ENCODE results near the gene PPP1R14D.

Gene PPP1R14D

DNA sequence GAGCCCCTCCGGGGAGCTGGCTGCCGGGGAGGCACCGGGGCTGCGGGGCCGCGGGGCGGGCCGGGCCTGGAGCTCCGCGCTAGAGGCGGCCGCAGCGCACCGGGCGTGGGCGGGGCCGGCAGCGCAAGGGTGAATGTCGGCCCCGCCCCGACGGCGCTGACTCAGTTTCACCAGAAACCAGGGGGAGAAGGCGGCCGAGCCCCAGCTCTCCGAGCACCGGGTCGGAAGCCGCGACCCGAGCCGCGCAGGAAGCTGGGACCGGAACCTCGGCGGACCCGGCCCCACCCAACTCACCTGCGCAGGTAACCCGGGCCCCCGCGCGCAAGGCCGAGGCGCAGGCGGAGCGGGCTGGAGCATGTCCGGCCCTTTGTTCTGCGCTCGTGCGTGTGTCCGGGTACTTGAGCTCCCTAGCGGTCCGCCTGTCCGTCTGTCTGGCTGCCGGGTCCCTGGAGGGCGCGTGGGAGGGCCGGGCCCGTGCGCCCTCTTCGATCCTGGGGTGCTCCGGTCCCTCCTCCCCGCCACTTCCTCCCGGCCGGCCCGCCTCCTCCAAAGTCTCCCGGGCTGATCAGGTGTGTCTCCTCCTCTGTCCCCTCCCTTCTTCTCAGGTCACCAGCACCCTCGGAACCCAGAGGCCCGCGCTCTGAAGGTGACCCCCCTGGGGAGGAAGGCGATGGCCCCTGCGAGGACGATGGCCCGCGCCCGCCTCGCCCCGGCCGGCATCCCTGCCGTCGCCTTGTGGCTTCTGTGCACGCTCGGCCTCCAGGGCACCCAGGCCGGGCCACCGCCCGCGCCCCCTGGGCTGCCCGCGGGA, 15.6 kb upstream of the PPP1R14D start, which contains the start of gene SPINT1:
TSS of gene SPINT1 (plus strand) at position 164 of the 811 bp plus-strand sequence. CDS start at position 671, 507 bp downstream.
- peak; percentile 80 for DNase-seq (ENCODE audit: low spot score)
- H3K36me3 Mint-ChIP-seq (ENCODE audit: low read depth): peaks cover 2% of the 10 kb centered on the region
- H3K27me3 Mint-ChIP-seq (ENCODE audit: low read depth): peaks cover 19% of the 10 kb centered on the region
- H3K4me3 Mint-ChIP-seq: peak within 1 kb of the TSS; percentile 90
- H3K9me3 Mint-ChIP-seq: no peaks in the 10 kb centered on the region
- H3K27ac Mint-ChIP-seq: peak within 1 kb of the TSS; percentile 64
- peaks cover 26% of the 10 kb centered on the region for H3K4me1 Mint-ChIP-seq (ENCODE audit: low read depth)

DNA sequence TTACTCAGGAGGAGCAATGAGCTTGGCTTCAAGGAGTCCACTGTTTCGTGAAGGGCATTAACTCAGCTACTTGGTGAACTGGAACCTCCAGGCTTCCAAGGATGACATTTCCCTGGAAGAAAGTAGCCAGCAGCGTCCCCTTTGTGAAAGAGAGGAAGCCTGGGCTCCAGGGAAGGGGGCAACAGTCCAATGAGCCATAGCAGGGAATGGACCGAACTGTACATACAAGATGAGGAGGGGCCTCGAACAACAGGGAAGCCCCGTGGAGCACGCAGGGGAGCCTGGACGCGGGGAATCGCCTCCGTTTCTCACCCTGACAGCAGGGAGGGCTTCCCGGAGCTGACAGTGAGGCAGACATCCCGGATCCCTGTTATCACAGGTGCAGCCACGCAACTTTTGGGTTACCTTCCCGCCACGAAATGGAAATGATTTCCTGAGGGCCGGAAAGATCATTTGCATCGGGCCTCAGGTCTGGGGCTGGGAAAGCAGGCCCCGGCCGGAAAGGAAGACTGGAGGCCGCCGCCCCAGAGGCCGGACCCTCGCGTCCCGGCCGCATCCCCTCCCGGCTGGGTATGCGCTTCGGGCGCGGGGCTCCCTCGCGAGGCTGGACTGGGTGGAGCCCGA, 14.9 kb upstream of the PPP1R14D start:
- Mint-ChIP-seq H3K4me3 (peak overlapping the region; percentile 76), H3K9me3 (no peaks in the 10 kb centered on the region), H3K27me3 (ENCODE audit: low read depth) (peaks cover 19% of the 10 kb centered on the region), H3K36me3 (ENCODE audit: low read depth) (peaks cover 2% of the 10 kb centered on the region), H3K27ac (no peak overlapping the region), H3K4me1 (ENCODE audit: low read depth) (peaks cover 26% of the 10 kb centered on the region)
- no peak for DNase-seq (ENCODE audit: low spot score)

DNA sequence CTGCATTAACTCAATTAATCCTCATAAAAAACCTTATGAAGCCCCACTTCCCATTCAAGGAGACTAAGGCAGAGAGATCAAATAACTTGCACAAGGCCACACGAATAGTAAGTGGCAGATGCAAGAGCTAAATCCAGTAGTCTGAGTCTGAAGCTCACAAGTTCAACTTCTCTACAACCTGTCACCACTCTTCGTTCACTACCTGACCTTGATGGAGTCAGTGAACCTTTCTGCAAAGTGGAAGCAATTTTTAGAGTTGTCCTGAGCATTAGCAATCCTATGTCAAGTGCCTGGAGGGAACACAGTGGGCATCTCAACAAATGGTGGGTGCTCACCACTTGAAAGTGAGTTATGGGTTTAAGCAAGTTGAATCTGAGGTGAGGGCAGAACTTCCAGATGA, 13.2 kb upstream of the PPP1R14D start:
- Mint-ChIP-seq H3K27ac (no peak overlapping the region), H3K9me3 (no peaks in the 10 kb centered on the region), H3K4me1 (ENCODE audit: low read depth) (peaks cover 15% of the 10 kb centered on the region), H3K4me3 (no peak overlapping the region), H3K36me3 (ENCODE audit: low read depth) (peaks cover 2% of the 10 kb centered on the region), H3K27me3 (ENCODE audit: low read depth) (peaks cover 19% of the 10 kb centered on the region)
- DNase-seq (ENCODE audit: low spot score): no peak

DNA sequence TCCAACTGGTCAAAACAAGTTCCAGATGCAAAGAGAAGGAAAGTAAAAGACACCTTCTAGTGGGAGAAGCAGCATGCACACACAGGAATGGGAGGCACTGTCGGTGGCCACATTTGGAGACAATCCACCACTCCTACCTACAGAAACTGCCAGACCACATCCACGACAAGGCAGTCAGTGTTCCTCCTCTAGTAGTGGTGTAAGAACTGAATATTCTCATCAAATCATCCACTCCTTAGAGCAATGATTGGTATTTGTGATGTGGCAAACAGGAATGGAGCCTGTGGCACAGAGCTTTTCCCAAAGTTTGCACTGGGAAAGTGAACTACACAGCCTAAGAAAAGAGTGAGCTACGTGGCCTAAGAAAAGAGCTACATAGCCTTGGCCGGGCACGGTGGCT, 10.2 kb upstream of the PPP1R14D start:
- Mint-ChIP-seq H3K9me3 (no peaks in the 10 kb centered on the region), H3K27ac (no peak overlapping the region), H3K27me3 (ENCODE audit: low read depth) (peaks cover 16% of the 10 kb centered on the region), H3K36me3 (ENCODE audit: low read depth) (no peaks in the 10 kb centered on the region), H3K4me1 (ENCODE audit: low read depth) (peaks cover 2% of the 10 kb centered on the region), H3K4me3 (no peak overlapping the region)
- no peak for DNase-seq (ENCODE audit: low spot score)

DNA sequence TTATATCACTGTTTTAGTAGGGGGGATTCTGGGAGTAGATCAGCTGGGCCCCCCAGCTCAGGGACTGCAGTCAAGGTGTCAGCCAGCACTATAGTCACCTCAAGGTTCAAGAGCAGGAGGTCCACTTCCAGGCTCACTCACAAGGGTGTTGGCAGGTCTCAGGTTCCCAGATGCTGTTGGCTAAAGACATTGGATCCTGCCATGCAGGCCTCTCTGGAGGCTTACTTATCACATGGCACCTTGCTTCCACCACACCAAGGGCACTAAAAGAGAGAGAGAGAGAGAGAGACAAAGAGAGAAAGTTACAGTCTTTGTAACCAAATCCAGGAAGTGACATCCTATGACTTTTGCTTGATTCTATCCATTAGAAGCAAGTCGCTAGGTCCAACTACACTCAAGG, 7.5 kb upstream of the PPP1R14D start:
- Mint-ChIP-seq H3K27ac (no peak overlapping the region), H3K4me1 (ENCODE audit: low read depth) (no peaks in the 10 kb centered on the region), H3K4me3 (no peak overlapping the region), H3K27me3 (ENCODE audit: low read depth) (peaks cover 2% of the 10 kb centered on the region), H3K36me3 (ENCODE audit: low read depth) (no peaks in the 10 kb centered on the region), H3K9me3 (no peaks in the 10 kb centered on the region)
- DNase-seq (ENCODE audit: low spot score): no peak

DNA sequence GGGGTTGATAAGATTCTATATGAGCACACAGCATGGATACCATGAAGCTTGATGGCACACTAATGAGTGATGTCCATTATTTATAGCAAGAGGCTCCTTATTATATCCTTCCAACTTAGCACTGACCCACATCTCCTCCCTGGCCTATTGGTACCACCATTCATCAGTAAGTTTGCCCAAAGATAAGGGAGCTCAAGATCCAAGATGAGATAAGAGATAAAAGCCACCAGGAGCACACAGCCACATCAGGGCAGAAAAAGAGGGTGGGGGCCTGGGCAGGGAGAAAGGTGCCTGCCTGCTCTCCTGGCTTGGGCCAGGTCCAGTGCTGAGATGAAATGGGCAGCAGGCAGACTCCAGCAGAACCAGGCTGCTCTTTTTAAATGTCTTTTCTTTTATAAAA, 4.4 kb upstream of the PPP1R14D start:
- H3K27ac Mint-ChIP-seq: no peak overlapping the region
- no peak for DNase-seq (ENCODE audit: low spot score)
- no peak overlapping the region for H3K4me3 Mint-ChIP-seq
- no peaks in the 10 kb centered on the region for H3K4me1 Mint-ChIP-seq (ENCODE audit: low read depth)
- no peaks in the 10 kb centered on the region for H3K9me3 Mint-ChIP-seq
- H3K36me3 Mint-ChIP-seq (ENCODE audit: low read depth): no peaks in the 10 kb centered on the region
- no peaks in the 10 kb centered on the region for H3K27me3 Mint-ChIP-seq (ENCODE audit: low read depth)

DNA sequence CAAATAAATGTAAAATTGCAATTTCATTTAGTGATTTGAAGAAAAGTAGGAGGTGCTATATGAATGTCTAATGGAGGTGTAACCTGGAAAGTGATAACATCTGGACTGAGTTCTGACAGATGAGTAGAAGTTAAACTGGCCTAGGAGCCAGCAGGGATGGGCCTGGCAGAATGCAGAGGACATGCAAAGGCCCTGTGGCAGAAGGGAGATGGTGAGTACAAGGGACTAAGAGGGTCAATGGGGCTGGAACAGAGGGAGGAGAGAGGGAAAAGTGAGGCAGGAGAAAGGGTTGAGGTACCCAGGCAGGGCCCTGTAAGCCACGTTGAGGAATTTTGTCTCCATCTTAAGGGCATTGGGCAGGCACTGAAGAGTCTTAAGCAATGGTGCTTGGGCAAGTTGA, 3.4 kb upstream of the PPP1R14D start:
- no peaks in the 10 kb centered on the region for H3K36me3 Mint-ChIP-seq (ENCODE audit: low read depth)
- DNase-seq (ENCODE audit: low spot score): no peak
- H3K9me3 Mint-ChIP-seq: no peaks in the 10 kb centered on the region
- no peak overlapping the region for H3K4me3 Mint-ChIP-seq
- no peaks in the 10 kb centered on the region for H3K27me3 Mint-ChIP-seq (ENCODE audit: low read depth)
- no peaks in the 10 kb centered on the region for H3K4me1 Mint-ChIP-seq (ENCODE audit: low read depth)
- no peak overlapping the region for H3K27ac Mint-ChIP-seq

DNA sequence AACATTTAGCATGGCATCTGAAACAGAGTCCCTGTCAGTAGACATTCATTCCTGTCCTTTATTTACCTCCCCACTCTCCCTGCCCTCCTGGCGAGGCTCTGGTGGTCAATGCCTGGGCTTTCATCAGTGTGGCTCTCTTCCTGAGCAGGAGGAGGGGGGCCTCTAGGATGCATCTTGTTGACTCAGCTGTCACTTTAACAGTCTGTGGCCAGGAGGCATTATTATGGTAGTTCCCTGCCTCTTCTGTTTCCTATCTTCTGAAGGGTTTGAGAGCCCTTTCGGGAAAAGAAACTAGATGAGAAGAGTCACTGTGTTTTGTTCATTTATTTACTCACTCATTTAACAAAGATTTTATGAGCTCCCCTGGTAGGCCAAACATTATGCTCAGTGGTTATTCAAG, 2.4 kb upstream of the PPP1R14D start:
- no peaks in the 10 kb centered on the region for H3K9me3 Mint-ChIP-seq
- H3K36me3 Mint-ChIP-seq (ENCODE audit: low read depth): no peaks in the 10 kb centered on the region
- H3K4me3 Mint-ChIP-seq: no peak overlapping the region
- no peaks in the 10 kb centered on the region for H3K4me1 Mint-ChIP-seq (ENCODE audit: low read depth)
- peaks cover 2% of the 10 kb centered on the region for H3K27me3 Mint-ChIP-seq (ENCODE audit: low read depth)
- DNase-seq (ENCODE audit: low spot score): no peak
- no peak overlapping the region for H3K27ac Mint-ChIP-seq

DNA sequence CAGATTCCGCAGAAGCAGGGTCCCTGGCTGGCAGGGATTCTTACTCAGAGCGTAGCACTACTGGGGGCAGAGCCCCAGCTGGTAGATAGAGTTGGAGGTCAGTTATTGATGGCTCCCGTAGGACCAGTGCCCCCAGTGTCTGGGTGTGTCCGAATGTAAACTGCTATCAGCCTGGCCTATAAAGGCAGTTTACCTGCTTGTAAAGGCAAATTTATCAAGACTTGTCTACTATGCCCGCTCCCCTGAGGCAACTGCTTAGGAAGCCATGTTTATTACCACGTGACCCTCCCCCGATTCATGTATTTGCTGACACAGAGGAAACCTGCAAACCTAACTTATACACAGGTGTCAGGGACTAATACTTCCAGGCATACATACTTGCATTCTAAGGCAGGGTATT, 607 bp upstream of the PPP1R14D start:
- no peaks in the 10 kb centered on the region for H3K4me1 Mint-ChIP-seq (ENCODE audit: low read depth)
- no peaks in the 10 kb centered on the region for H3K9me3 Mint-ChIP-seq
- H3K27ac Mint-ChIP-seq: no peak overlapping the region

DNA sequence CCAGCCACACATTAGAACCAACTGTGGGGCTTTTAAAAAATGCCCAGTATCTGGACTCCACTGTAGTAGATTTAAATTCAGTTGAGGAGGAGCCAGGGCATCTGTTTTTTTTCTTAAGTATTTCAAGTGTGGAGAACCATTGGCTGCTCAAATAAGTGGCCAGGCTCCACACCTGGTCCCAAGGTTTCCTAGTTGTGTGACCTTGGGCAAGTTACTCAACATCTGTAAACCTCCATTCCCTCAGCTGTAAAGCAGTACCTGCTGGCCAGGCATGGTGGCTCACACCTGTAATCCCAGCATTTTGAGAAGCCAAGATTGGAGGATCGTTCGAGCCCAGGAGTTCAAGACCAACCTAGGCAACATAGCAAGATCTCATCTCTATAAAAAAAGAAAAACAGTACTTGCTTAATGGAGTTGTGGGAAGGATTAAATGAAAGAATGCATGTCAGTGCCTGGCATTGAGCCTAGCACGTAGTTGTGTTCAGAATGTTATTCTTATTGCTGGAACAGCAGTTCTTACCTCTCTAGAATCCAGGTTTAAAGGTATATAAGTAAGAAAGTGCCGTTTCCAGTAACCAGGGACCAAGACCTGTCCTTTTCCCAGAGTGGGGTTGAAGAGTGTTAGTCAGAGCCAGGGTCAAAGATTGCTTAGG, 2.0 kb downstream of the PPP1R14D start:
- no peak overlapping the region for H3K27ac Mint-ChIP-seq
- H3K36me3 Mint-ChIP-seq (ENCODE audit: low read depth): no peaks in the 10 kb centered on the region
- H3K27me3 Mint-ChIP-seq (ENCODE audit: low read depth): peaks cover 5% of the 10 kb centered on the region
- H3K4me1 Mint-ChIP-seq (ENCODE audit: low read depth): no peaks in the 10 kb centered on the region
- no peak for DNase-seq (ENCODE audit: low spot score)
- no peak overlapping the region for H3K4me3 Mint-ChIP-seq
- no peaks in the 10 kb centered on the region for H3K9me3 Mint-ChIP-seq

More for the DNA sequence above, 607 bp upstream of the PPP1R14D start:
- Mint-ChIP-seq H3K36me3 (ENCODE audit: low read depth) (no peaks in the 10 kb centered on the region), H3K4me3 (no peak overlapping the region), H3K27me3 (ENCODE audit: low read depth) (peaks cover 3% of the 10 kb centered on the region)
- DNase-seq (ENCODE audit: low spot score): no peak

DNA sequence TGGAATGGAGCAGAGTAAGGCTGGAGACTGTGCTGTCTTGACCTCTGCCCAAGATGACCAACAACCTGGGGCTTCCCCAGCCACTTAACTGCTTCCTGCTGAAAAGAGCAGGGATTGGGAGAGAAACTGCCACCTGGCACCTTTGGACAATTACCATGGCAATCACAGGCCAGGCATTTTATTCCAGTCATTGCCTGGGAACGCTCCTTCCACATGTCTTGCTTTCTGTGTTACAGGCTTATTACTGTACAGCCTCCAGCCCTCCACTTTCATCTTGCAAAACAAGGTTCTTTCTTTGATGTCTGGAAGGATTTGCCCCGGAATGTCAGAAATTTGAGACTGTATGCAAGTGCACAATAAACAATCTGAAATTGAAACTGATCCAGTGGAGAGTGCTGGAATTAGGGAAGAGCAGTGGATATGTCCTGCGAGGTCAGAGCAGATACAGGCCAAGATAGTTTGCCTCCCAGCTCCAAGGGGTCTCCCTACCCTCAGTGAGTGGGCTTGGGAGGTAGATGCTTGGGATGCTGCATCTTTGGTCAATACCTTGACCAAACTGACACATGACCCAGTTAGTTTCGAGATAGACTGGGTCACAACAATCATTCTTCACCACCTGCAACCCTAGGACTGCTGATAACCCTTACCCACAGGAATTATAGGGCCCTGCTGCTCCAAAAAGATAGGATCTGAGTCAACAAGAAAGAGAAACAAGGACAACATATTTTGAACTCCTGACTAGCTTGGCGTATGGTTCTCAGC, 2.7 kb downstream of the PPP1R14D start:
- H3K36me3 Mint-ChIP-seq (ENCODE audit: low read depth): no peaks in the 10 kb centered on the region

DNA sequence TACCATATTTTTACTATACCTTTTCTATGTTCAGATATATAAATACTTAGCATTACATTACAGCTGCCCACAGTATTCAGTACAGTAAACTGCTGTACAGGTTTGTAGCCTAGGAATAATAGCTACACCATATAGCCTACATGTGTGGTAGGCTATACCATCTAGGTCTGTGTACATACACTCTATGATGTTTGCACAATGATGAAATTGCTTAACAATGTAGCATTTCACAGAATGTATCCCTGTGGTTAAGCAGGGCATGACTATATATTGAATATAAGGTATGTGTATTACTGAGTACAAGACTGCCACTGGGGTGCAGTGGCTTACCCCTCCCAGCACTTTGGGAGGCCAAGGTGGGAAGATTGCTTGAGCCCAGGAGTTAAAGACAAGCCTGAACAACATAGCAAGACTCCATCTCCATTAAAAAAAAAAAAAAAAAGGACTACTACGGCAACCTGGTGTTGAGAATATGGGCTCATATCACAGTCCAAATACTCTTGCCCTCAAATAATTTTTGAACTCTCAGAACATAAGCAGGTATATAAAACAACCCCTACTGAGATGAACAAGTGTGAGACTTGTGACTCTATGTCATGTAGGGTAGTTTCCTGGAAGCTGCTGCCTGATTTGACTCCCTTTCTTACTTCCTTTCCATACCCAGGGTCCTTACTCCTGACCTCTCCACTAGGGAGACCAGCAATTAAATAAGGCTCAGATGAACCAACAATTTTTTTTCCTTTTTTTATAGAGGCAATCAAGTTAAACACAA, 4.8 kb downstream of the PPP1R14D start:
- H3K4me1 Mint-ChIP-seq (ENCODE audit: low read depth): no peaks in the 10 kb centered on the region
- no peak for DNase-seq (ENCODE audit: low spot score)
- no peak overlapping the region for H3K27ac Mint-ChIP-seq
- H3K4me3 Mint-ChIP-seq: no peak overlapping the region
- no peaks in the 10 kb centered on the region for H3K36me3 Mint-ChIP-seq (ENCODE audit: low read depth)
- peaks cover 5% of the 10 kb centered on the region for H3K27me3 Mint-ChIP-seq (ENCODE audit: low read depth)
- no peaks in the 10 kb centered on the region for H3K9me3 Mint-ChIP-seq

More for the DNA sequence above, 2.7 kb downstream of the PPP1R14D start:
- Mint-ChIP-seq H3K27ac (no peak overlapping the region), H3K9me3 (no peaks in the 10 kb centered on the region), H3K4me3 (no peak overlapping the region), H3K27me3 (ENCODE audit: low read depth) (peaks cover 5% of the 10 kb centered on the region), H3K4me1 (ENCODE audit: low read depth) (no peaks in the 10 kb centered on the region)
- DNase-seq (ENCODE audit: low spot score): no peak

DNA sequence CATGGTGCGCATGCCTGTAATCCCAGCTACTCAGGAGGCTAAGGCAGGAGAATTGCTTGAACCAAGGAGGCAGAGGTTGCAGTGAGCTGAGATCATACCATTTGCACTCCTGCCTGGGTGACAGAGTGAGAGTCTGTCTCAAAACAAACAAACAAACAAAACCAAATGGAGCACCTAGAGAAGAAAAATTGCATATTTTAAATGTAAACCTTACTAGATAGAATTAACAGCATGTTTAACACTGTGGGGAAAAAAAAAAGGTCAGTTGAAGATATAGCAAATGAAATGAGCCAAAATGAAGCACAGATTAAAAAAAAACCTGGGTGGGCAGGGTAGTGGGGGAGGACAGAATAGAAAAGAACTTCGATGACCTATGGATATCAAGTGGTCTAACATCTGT, 7.3 kb downstream of the PPP1R14D start:
- Mint-ChIP-seq H3K4me1 (ENCODE audit: low read depth) (no peaks in the 10 kb centered on the region), H3K27ac (no peak overlapping the region), H3K9me3 (no peaks in the 10 kb centered on the region), H3K4me3 (no peak overlapping the region), H3K27me3 (ENCODE audit: low read depth) (peaks cover 5% of the 10 kb centered on the region), H3K36me3 (ENCODE audit: low read depth) (no peaks in the 10 kb centered on the region)
- DNase-seq (ENCODE audit: low spot score): no peak

Data from T-helper 2 cell treated with Interferon-gamma antibody and Interleukin-4, amounts not matched to agents 5 μg/mL and 100 μg/mL, for 36 hours (primary cell).